Liver (tissue), 3 donors: Measurements from ENCODE around the gene PREX1.

Experiments
- EGR1 ChIP-seq, 2 donors: IDR thresholded peaks; 2 replicates each; pipeline ENCODE4 v1.6.1; 2016 to 2018; ENCODE audit warnings: antibody characterized with exemption in 2 of 2, low read depth in 2 of 2
- FOXA1 ChIP-seq: IDR thresholded peaks from 2 replicates; pipeline ENCODE4 v1.6.1; 2016; ENCODE audit warnings: antibody characterized with exemption
- GABPA ChIP-seq, 2 donors: IDR thresholded peaks in 1 of 2; conservative IDR thresholded peaks in 1 of 2; 2 replicates each; pipeline ENCODE4 v1.6.1; 2016; ENCODE audit warnings: antibody characterized with exemption in 2 of 2, mild to moderate bottlenecking in 1 of 2, moderate library complexity in 1 of 2
- RAD21 ChIP-seq, 2 donors: IDR thresholded peaks; 2 replicates each; pipeline ENCODE4 v1.6.1; 2016; ENCODE audit warnings: antibody characterized with exemption in 2 of 2, mild to moderate bottlenecking in 2 of 2
- RXRA ChIP-seq, 2 donors: IDR thresholded peaks; 2 replicates each; pipeline ENCODE4 v1.6.1; 2017 to 2018; ENCODE audit warnings: antibody characterized with exemption in 2 of 2, mild to moderate bottlenecking in 1 of 2
- TF ChIP-seq, protein P1 (sequence below): fragments of 150-350 bp; IDR thresholded peaks from 2 replicates; pipeline ENCODE4 v1.5.1; 2017; ENCODE audit warnings: improper control_type of control experiment, low read depth, low read length; ENCODE audit not compliant: missing input control
- TF ChIP-seq, protein P2 (sequence below): IDR thresholded peaks from 2 replicates; pipeline ENCODE4 v1.6.1; 2016; ENCODE audit warnings: antibody characterized with exemption
- donor health status: healthy.
- donor health status: healthy.

GRCh38 chr20:48821261-48821920, 6.4 kb downstream of the PREX1 start:
- TF ChIP-seq, protein P1, sequence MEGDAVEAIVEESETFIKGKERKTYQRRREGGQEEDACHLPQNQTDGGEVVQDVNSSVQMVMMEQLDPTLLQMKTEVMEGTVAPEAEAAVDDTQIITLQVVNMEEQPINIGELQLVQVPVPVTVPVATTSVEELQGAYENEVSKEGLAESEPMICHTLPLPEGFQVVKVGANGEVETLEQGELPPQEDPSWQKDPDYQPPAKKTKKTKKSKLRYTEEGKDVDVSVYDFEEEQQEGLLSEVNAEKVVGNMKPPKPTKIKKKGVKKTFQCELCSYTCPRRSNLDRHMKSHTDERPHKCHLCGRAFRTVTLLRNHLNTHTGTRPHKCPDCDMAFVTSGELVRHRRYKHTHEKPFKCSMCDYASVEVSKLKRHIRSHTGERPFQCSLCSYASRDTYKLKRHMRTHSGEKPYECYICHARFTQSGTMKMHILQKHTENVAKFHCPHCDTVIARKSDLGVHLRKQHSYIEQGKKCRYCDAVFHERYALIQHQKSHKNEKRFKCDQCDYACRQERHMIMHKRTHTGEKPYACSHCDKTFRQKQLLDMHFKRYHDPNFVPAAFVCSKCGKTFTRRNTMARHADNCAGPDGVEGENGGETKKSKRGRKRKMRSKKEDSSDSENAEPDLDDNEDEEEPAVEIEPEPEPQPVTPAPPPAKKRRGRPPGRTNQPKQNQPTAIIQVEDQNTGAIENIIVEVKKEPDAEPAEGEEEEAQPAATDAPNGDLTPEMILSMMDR: no peak
- TF ChIP-seq FOXA1 (no peak), EGR1 (IDR thresholded peaks at IDR 0.05; ENCODE audit: low read depth in 2 of 2) (no peak), GABPA (IDR thresholded peaks at IDR 0.05 in 1 of 2, conservative IDR thresholded peaks at IDR 0.05 in 1 of 2) (no peak), RXRA (IDR thresholded peaks at IDR 0.05) (no peak), RAD21 (IDR thresholded peaks at IDR 0.05) (no peak)
- TF ChIP-seq, protein P2, sequence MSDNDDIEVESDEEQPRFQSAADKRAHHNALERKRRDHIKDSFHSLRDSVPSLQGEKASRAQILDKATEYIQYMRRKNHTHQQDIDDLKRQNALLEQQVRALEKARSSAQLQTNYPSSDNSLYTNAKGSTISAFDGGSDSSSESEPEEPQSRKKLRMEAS: no peak
